IMR-90 (cell line): ENCODE measurements around the gene TP53I11. TPM values are rescaled to one million over a fixed set of nuclear protein-coding genes. Genes with fewer than 3 reads are reported as not detected.
A peak's percentile ranks its signal among the peaks of the same experiment; 100 is the strongest.

Experiments used
- ATAC-seq: fragments of 200-7000 bp; cut with Tn5 transposase; 2 replicates; pipeline ENCODE4 v1.9.1; 2020; ENCODE audit warnings: low read depth, mild to moderate bottlenecking, moderate library complexity
- BruUV-seq: library from RNA; stranded (reverse); fragments of 400-500 nt; replicated peaks from 2 replicates; lab custom pipeline; 2021; lab: Mats Ljungman, UMichigan
- CTCF ChIA-PET: fragments of 300-600 bp; formaldehyde crosslinking; extraction: SDS; loops from one replicate; lab custom pipeline; 2021; ENCODE audit warnings: antibody characterized with exemption; lab: Yijun Ruan, JAX
- POLR2A ChIA-PET: fragments of 300-600 bp; sonication (Branson Sonifier 250); formaldehyde crosslinking; loops from one replicate; lab custom pipeline; 2022; ENCODE audit warnings: antibody characterized with exemption; ENCODE audit not compliant: unreplicated experiment; lab: Charles Lee
- DNase-seq: peaks from one replicate; pipeline ENCODE4 v3.0.0; 2013
- H2AFZ ChIP-seq: replicated peaks from 2 replicates; pipeline ENCODE3; 2013; ENCODE audit warnings: low read length, mild to moderate bottlenecking; ENCODE audit not compliant: poor library complexity
- H2AK5ac ChIP-seq: 2 replicates; pipeline ENCODE4 v1.6.1; 2013; ENCODE audit warnings: low read depth, low read length, inconsistent platforms
- H2AK9ac ChIP-seq: replicated peaks from 2 replicates; pipeline ENCODE3; 2013; ENCODE audit warnings: mild to moderate bottlenecking, low read depth, low read length, moderate library complexity; ENCODE audit not compliant: poor library complexity
- H2BK120ac ChIP-seq: 2 replicates; pipeline ENCODE4 v1.6.1; 2013; ENCODE audit warnings: low read depth, low read length, inconsistent platforms
- H2BK15ac ChIP-seq: 3 replicates; pipeline ENCODE4 v1.6.1; 2013; ENCODE audit warnings: low read depth, low read length, inconsistent platforms
- H2BK20ac ChIP-seq: 2 replicates; pipeline ENCODE4 v1.6.1; 2013; ENCODE audit warnings: low read depth, mild to moderate bottlenecking, inconsistent platforms, low read length, moderate library complexity
- H2BK5ac ChIP-seq: 2 replicates; pipeline ENCODE4 v1.6.1; 2013; ENCODE audit warnings: mild to moderate bottlenecking, low read depth, low read length, inconsistent platforms; ENCODE audit not compliant: poor library complexity, severe bottlenecking
- H3K14ac ChIP-seq: replicated peaks from 2 replicates; pipeline ENCODE4 v1.6.1; 2013; ENCODE audit warnings: low read depth, low read length, inconsistent platforms
- H3K18ac ChIP-seq: 2 replicates; pipeline ENCODE4 v1.6.1; 2013; ENCODE audit warnings: low read depth, low read length, control low read depth
- H3K23ac ChIP-seq: 2 replicates; pipeline ENCODE4 v1.6.1; 2013; ENCODE audit warnings: low read depth, low read length, inconsistent platforms
- H3K27ac ChIP-seq: 2 replicates; pipeline ENCODE4 v1.5.1; 2013; ENCODE audit warnings: mild to moderate bottlenecking, control low read depth, low read length; ENCODE audit not compliant: insufficient read depth
- H3K27me3 ChIP-seq: 2 replicates; pipeline ENCODE4 v1.6.1; 2013; ENCODE audit warnings: low read length; ENCODE audit not compliant: control insufficient read depth, insufficient read depth
- H3K36me3 ChIP-seq: 2 replicates; pipeline ENCODE4 v1.6.1; 2013; ENCODE audit warnings: low read length, mixed read lengths; ENCODE audit not compliant: control insufficient read depth, insufficient read depth
- H3K4ac ChIP-seq: 2 replicates; pipeline ENCODE4 v1.6.1; 2013; ENCODE audit warnings: low read depth, low read length, inconsistent platforms
- H3K4me1 ChIP-seq: 2 replicates; pipeline ENCODE4 v1.6.1; 2013; ENCODE audit warnings: low read length, mixed read lengths; ENCODE audit not compliant: control insufficient read depth, insufficient read depth
- H3K4me2 ChIP-seq: 2 replicates; pipeline ENCODE4 v1.6.1; 2013; ENCODE audit warnings: low read depth, mild to moderate bottlenecking, control low read depth, low read length, moderate library complexity
- H3K4me3 ChIP-seq: 2 replicates; pipeline ENCODE4 v1.5.1; 2013; ENCODE audit warnings: low read depth, mild to moderate bottlenecking, control low read depth, low read length, moderate library complexity; ENCODE audit not compliant: insufficient read depth
- H3K56ac ChIP-seq: 2 replicates; pipeline ENCODE4 v1.6.1; 2013; ENCODE audit warnings: low read length, inconsistent platforms; ENCODE audit not compliant: insufficient read depth; ENCODE audit errors: extremely low read depth
- H3K79me1 ChIP-seq, 2 experiments: 2 replicates each; pipeline ENCODE4 v1.6.1; 2013; ENCODE audit warnings: low read length in 2 of 2, inconsistent platforms in 1 of 2, low read depth in 1 of 2
- H3K9ac ChIP-seq: 2 replicates; pipeline ENCODE4 v1.6.1; 2013; ENCODE audit warnings: low read depth, low read length, control low read depth
- H3K9me1 ChIP-seq: 2 replicates; pipeline ENCODE4 v1.6.1; 2013; ENCODE audit warnings: low read length, inconsistent platforms; ENCODE audit not compliant: insufficient read depth
- H3K9me3 ChIP-seq: 2 replicates; pipeline ENCODE4 v1.6.1; 2013; ENCODE audit warnings: low read length; ENCODE audit not compliant: control insufficient read depth, insufficient read depth
- H4K20me1 ChIP-seq: 2 replicates; pipeline ENCODE4 v1.6.1; 2013; ENCODE audit warnings: low read length, inconsistent platforms; ENCODE audit not compliant: insufficient read depth
- H4K5ac ChIP-seq: 2 replicates; pipeline ENCODE4 v1.6.1; 2013; ENCODE audit warnings: mild to moderate bottlenecking, low read depth, low read length, control low read depth
- H4K8ac ChIP-seq, 2 experiments: 2 replicates each; pipeline ENCODE4 v1.6.1; 2013; ENCODE audit warnings: low read depth in 2 of 2, low read length in 2 of 2, control low read depth in 1 of 2, inconsistent platforms in 1 of 2
- H4K91ac ChIP-seq: 2 replicates; pipeline ENCODE4 v1.6.1; 2013; ENCODE audit warnings: low read depth, low read length, inconsistent platforms; ENCODE audit not compliant: insufficient read depth
- BHLHE40 ChIP-seq: fragments of 150-350 bp; IDR thresholded peaks from 2 replicates; pipeline ENCODE4 v1.6.1; 2016; ENCODE audit warnings: mild to moderate bottlenecking, low read depth, low read length
- CEBPB ChIP-seq: IDR thresholded peaks from 2 replicates; pipeline ENCODE4 v1.6.1; 2012; ENCODE audit warnings: low read depth, low read length, improper control_type of control experiment
- CHD1 ChIP-seq: IDR thresholded peaks from 2 replicates; pipeline ENCODE4 v1.6.1; 2012; ENCODE audit warnings: low read depth, low read length, improper control_type of control experiment
- CTCF ChIP-seq: conservative IDR thresholded peaks from 2 replicates; pipeline ENCODE4 v1.5.1; 2012; ENCODE audit warnings: mild to moderate bottlenecking, low read depth, low read length, improper control_type of control experiment
- FOS ChIP-seq: fragments of 150-350 bp; IDR thresholded peaks from 2 replicates; pipeline ENCODE4 v1.6.1; 2016; ENCODE audit warnings: low read depth, low read length
- MXI1 ChIP-seq: IDR thresholded peaks from 2 replicates; pipeline ENCODE4 v1.6.1; 2012; ENCODE audit warnings: low read depth, mild to moderate bottlenecking, low read length, moderate library complexity, borderline replicate concordance
- NFE2L2 ChIP-seq: fragments of 150-350 bp; IDR thresholded peaks from 2 replicates; pipeline ENCODE4 v1.6.1; 2016; ENCODE audit warnings: low read depth, mild to moderate bottlenecking, low read length
- RAD21 ChIP-seq: IDR thresholded peaks from 2 replicates; pipeline ENCODE4 v1.6.1; 2012; ENCODE audit warnings: low read length, improper control_type of control experiment
- RCOR1 ChIP-seq: IDR thresholded peaks from 2 replicates; pipeline ENCODE4 v1.6.1; 2012; ENCODE audit warnings: mild to moderate bottlenecking, low read length, improper control_type of control experiment; ENCODE audit not compliant: insufficient replicate concordance
- SMC3 ChIP-seq: fragments of 150-350 bp; IDR thresholded peaks from 2 replicates; pipeline ENCODE4 v1.6.1; 2016; ENCODE audit warnings: low read depth, mild to moderate bottlenecking, antibody characterized with exemption, low read length, moderate library complexity
- USF2 ChIP-seq: fragments of 150-350 bp; IDR thresholded peaks from 2 replicates; pipeline ENCODE4 v1.6.1; 2017; ENCODE audit warnings: mild to moderate bottlenecking, antibody characterized with exemption, low read length, low read depth
- WGBS, 2 experiments: methylation state at CpG; one replicate each; pipeline versions ENCODE4 v1.1.5 to v1.1.7; 2013; ENCODE audit warnings: missing lambda C conversion rate in 2 of 2; ENCODE audit not compliant: insufficient read length in 1 of 2; ENCODE audit errors: extremely low coverage in 2 of 2; 5-methylcytosine and 5-hydroxymethylcytosine counted together
- dilution Hi-C: fragments of 300-500 bp; cut with HindIII; formaldehyde crosslinking; loops from one replicate; pipeline ENCODE4 v1.14.3; 2018; ENCODE audit warnings: low sequenced_read_pairs; ENCODE audit not compliant: unreplicated experiment
- in situ Hi-C: fragments of 300-500 bp; cut with MboI; formaldehyde crosslinking; loops from 3 replicates; pipeline ENCODE4 v1.14.3; 2019; ENCODE audit warnings: low sequenced_read_pairs, inconsistent platforms, mixed read lengths
- intact Hi-C: fragments of 100-400 bp; cut with micrococcal nuclease; formaldehyde crosslinking; loops from 2 replicates; pipeline ENCODE4 v1.10.0; 2022
- polyA plus RNA-seq, 3 experiments: library from polyadenylated mRNA; depleted of rRNA; stranded (reverse); fragments of >200 nt; gene quantifications; 2 replicates each; pipeline ENCODE4 v1.2.3, GENCODE V29; 2012; ENCODE audit warnings: low replicate concordance in 1 of 3
- total RNA-seq: library from RNA; depleted of rRNA; stranded (reverse); fragments of >200 nt; gene quantifications from 2 replicates; pipeline ENCODE4 v1.2.3, GENCODE V29; 2012

TP53I11 gene
- total and polyA plus RNA-seq, 2 of the 4 experiments (the other 2 are of a cell fraction) = 3.9 to 22.0 TPM

- Histone ChIP-seq H3K4me2 (no peak overlapping the region), H2BK20ac (no peak overlapping the region)
- dilution Hi-C loops = no loop called here
These were observed 23.5 kb downstream of the TP53I11 start for GRCh38 chr11:44927174-44927661.

More at GRCh38 chr11:44927174-44927661, 23.5 kb downstream of the TP53I11 start:
- Histone ChIP-seq H2AK9ac (no peak overlapping the region), H3K27ac (no peak overlapping the region), H3K14ac (no peak overlapping the region), H3K9me1 (no peaks in the 10 kb centered on the region), H2BK15ac (no peak overlapping the region), H3K56ac (no peak overlapping the region), H3K18ac (no peak overlapping the region), H3K4ac (no peak overlapping the region), H3K23ac (no peak overlapping the region), H3K27me3 (peaks cover 10% of the 10 kb centered on the region), H2AFZ (peak overlapping the region; percentile 27), H3K9me3 (no peaks in the 10 kb centered on the region), H4K8ac (no peak overlapping the region), H4K91ac (no peak overlapping the region), H2AK5ac (no peak overlapping the region), H3K79me1 (no peaks in the 10 kb centered on the region), H2BK5ac (no peak overlapping the region), H3K4me3 (no peak overlapping the region), H4K5ac (no peak overlapping the region), H2BK120ac (no peak overlapping the region), H4K20me1 (no peaks in the 10 kb centered on the region), H3K4me1 (no peaks in the 10 kb centered on the region), H3K36me3 (no peaks in the 10 kb centered on the region; the same call in 1 of the 2 replicates), H3K9ac (no peak overlapping the region)
- DNase-seq (peak; percentile 66), ATAC-seq (peak; percentile 87)
- ChIA-PET CTCF (interaction anchor here (0.7 to 4.5 kb wide), 11 partner anchors 9 to 381 kb away, joined by 3 to 59 read pairs (median 4); no protein-coding TSS in a partner anchor), POLR2A (no interaction called here)
- in situ Hi-C loops (loop anchor here (5.0 kb wide), 1 partner anchor 180 kb away; no protein-coding TSS in a partner anchor), intact Hi-C loops (loop anchor here (1.0 kb wide), 1 partner anchor 178 kb away; no protein-coding TSS in a partner anchor)
- no TSS peak for BruUV-seq
- no peak for TF ChIP-seq USF2
- no peak for TF ChIP-seq NFE2L2
- no peak for TF ChIP-seq MXI1
- peak; percentile 76 for TF ChIP-seq RAD21
- TF ChIP-seq CTCF = peak; percentile 83
- TF ChIP-seq CEBPB = no peak
- TF ChIP-seq BHLHE40 = no peak
- no peak for TF ChIP-seq FOS
- TF ChIP-seq SMC3 = peak; percentile 75
- TF ChIP-seq CHD1 = no peak
- TF ChIP-seq RCOR1 = no peak
- 2% methylated on average over 6 of the region's 16 CpGs; no CpG with 5 or more reads in 1 of the 2 experiments for WGBS, 2 experiments
